ENCODE data around the gene PSMD1.
A peak's percentile ranks its signal among the peaks of the same experiment; 100 is the strongest.

PSMD1 gene

DNA sequence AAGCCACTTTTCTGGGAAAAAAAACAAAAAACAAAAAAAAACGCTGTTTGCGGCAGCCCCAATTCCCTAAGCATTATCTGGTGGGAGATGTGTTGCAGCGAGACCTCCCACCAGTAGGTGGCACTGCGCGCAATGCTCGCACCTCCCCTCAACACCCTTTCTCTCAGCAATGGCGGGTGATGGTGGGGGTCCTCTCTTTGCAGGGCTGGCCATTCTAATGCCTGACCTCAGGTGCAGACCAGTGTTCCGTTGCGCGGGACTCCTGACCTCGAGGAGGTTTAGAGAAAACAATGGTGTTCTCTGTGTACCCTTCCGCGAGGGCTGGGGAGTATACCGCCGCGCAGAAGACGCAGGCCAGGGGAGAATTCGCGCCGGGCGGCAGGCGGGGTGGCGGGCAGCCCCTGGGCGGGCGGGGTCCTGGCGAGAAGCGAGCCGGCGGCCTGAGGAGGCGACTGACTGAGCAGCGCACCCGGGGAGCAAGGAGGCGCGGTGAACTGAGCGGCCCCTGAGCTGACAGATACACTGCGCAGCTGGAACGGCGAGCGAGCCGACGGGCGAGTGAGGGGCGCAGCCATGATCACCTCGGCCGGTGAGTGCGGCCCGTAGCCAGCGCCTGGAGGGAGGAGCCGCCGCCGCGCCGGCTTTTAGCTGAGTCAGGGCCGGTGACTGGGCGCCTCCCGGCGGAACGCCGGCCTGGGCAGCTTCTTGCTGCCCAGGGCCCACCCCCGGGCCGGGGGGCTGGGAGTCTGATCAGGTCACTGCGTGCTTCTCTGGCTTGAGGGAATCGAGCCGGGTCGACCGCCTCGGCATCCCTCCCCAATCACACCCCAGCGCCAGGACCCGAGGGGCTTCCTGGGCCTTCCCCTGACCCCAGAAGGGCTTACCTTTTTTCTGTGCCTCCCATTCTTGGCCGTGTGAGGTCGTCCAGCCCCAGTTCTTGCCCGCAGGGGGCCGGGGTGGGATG, at the start of gene PSMD1:
PSMD1 (plus strand) TSS at position 415 of the 964 bp plus-strand sequence; CDS start at position 574, 159 bp downstream.
- TF ChIP-seq, protein P1, sequence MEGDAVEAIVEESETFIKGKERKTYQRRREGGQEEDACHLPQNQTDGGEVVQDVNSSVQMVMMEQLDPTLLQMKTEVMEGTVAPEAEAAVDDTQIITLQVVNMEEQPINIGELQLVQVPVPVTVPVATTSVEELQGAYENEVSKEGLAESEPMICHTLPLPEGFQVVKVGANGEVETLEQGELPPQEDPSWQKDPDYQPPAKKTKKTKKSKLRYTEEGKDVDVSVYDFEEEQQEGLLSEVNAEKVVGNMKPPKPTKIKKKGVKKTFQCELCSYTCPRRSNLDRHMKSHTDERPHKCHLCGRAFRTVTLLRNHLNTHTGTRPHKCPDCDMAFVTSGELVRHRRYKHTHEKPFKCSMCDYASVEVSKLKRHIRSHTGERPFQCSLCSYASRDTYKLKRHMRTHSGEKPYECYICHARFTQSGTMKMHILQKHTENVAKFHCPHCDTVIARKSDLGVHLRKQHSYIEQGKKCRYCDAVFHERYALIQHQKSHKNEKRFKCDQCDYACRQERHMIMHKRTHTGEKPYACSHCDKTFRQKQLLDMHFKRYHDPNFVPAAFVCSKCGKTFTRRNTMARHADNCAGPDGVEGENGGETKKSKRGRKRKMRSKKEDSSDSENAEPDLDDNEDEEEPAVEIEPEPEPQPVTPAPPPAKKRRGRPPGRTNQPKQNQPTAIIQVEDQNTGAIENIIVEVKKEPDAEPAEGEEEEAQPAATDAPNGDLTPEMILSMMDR (conservative IDR thresholded peaks at IDR 0.05; ENCODE audit: low read depth, low read length): peak; percentile 98
- DNase-seq (ENCODE audit: low read depth): peak; percentile 74
- peak within 1 kb of the TSS; percentile 97 for H3K4me3 ChIP-seq (ENCODE audit: low read length)

DNA sequence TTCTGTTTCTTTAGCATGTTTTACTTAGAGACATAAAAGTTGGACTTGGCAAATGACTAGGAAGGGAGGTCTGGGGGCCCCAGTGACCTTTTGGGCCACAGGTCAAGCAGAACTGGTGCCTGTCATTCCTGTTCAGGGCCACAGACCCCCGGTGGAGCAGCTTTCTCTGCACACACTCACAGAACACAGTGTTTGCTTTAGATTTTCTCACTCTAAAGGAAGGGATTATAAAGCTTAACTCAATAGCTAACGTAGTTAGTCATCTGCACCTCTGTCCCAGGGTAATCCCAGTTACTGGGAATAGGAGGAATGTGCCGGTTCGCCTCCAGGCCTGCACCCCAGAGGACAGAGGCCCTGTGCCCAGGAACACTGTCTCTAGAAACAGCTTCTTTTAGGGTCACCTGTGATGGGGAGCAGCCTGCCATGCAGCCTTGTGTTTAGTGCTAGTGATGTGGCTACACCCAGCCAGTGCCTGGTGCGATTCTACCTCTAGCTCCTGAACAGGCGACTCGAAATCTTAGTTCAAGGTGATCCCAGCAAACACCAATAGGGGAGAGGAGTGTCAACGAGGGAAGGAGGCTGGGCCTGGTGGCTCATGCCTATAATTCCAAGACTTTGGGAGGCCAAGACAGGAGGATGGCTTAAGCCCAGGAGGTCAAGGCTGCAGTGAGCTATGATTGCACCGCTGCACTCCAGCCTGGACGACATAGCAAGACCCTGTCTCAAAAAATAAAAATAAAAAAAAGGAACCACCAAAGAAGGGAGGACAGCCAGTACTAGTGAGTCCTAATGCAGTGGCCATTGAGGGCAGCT, 49.2 kb upstream of the PSMD1 start:
- DNase-seq (ENCODE audit: low read depth): peak; percentile 70
- TF ChIP-seq, protein P1 (conservative IDR thresholded peaks at IDR 0.05; ENCODE audit: low read depth, low read length): no peak
- H3K4me3 ChIP-seq (ENCODE audit: low read length): no peak overlapping the region

DNA sequence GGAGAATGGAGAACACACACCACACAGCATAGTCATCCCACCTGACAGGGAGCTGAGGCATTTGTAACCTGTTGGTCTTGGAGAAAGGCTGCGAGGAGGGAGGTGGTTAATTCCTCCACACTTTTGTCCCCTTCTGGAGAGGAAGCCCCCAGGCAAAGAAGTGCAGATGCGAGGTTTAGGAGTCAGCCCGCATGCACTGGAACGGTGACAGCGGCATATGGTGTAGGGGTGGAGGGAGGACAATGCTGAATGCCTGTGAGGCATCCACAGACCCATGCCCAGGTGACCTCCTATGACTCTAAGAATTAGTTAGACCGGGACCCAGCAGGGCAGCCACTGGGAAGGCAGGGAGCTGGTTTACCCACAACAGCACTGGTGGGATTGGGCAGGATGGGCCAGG, 48.5 kb upstream of the PSMD1 start:
- DNase-seq (ENCODE audit: low read depth): no peak
- TF ChIP-seq, protein P1 (conservative IDR thresholded peaks at IDR 0.05; ENCODE audit: low read depth, low read length): no peak
- H3K4me3 ChIP-seq (ENCODE audit: low read length): no peak overlapping the region

DNA sequence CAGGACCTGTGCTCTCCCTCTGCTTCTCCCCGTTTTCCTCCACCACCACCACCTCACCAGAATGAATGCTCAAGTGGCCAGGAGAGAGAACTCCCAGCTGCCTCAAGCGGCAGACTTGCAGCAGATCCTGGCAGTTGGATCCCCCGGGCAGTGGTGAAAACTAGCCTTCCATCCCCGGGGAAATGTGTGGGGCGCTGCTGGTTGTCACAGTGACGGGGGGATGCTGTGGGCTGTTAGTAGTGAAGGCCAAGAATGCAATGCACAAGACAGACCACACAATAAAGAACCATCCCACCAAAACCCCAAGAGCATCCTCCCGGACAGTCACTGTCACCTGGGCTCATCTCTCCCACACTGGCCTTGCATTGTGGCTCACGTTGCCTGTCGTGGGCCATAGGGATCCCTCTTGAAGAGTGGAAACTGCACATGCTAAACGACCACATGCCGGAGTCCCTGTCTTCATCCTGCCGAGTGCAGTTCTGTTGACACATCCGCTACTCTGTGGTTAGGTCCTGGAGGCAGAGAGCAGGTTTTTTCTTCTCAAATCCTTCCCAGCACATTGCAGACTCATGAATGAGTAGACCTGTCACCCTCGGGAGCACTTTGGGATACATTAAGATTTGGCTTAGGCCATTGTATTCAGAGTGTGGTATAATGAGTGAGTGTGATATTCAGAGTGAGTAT, 47.3 kb upstream of the PSMD1 start:
- no peak for DNase-seq (ENCODE audit: low read depth)
- TF ChIP-seq, protein P1 (conservative IDR thresholded peaks at IDR 0.05; ENCODE audit: low read depth, low read length): no peak
- H3K4me3 ChIP-seq (ENCODE audit: low read length): no peak overlapping the region

GRCh38 chr2:231010201-231010730, 46.4 kb upstream of the PSMD1 start:
- no peak overlapping the region for H3K4me3 ChIP-seq (ENCODE audit: low read length)
- no peak for DNase-seq (ENCODE audit: low read depth)
- TF ChIP-seq, protein P1 (conservative IDR thresholded peaks at IDR 0.05; ENCODE audit: low read depth, low read length): no peak

GRCh38 chr2:231011526-231011925, 45.1 kb upstream of the PSMD1 start:
- no peak for DNase-seq (ENCODE audit: low read depth)

More at GRCh38 chr2:231011526-231011925, 45.1 kb upstream of the PSMD1 start:
- TF ChIP-seq, protein P1 (conservative IDR thresholded peaks at IDR 0.05; ENCODE audit: low read depth, low read length): no peak
- H3K4me3 ChIP-seq (ENCODE audit: low read length): no peak overlapping the region

Measured in retinal pigment epithelial cell (primary cell).